ENCODE data around the gene YARS2.

GRCh38 chr12:32754111-32754510 is 1.6 kb downstream of the YARS2 start:
- TF ChIP-seq NCOA4 (IDR thresholded peaks at IDR 0.05; ENCODE audit: partially characterized antibody) (no peak), ATF3 (IDR thresholded peaks at IDR 0.05) (no peak), ATF3 (CRISPR knock-in tag; conservative IDR thresholded peaks at IDR 0.05) (no peak), NCOA2 (IDR thresholded peaks at IDR 0.05; ENCODE audit: partially characterized antibody in 2 of 2) (no peak), EZH2 (IDR thresholded peaks at IDR 0.05; ENCODE audit: borderline replicate concordance, low read depth, low read length) (no peak), KAT8 (IDR thresholded peaks at IDR 0.05; ENCODE audit: low read depth) (no peak), FOXM1 (IDR thresholded peaks at IDR 0.05; ENCODE audit: low read depth) (no peak), FOXM1 (CRISPR knock-in tag; IDR thresholded peaks at IDR 0.05; ENCODE audit: low read depth) (no peak)
- TF ChIP-seq, protein P1, sequence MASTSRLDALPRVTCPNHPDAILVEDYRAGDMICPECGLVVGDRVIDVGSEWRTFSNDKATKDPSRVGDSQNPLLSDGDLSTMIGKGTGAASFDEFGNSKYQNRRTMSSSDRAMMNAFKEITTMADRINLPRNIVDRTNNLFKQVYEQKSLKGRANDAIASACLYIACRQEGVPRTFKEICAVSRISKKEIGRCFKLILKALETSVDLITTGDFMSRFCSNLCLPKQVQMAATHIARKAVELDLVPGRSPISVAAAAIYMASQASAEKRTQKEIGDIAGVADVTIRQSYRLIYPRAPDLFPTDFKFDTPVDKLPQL (IDR thresholded peaks at IDR 0.05; ENCODE audit: extremely low read depth, insufficient read length) = no peak
- TF ChIP-seq, protein P2, sequence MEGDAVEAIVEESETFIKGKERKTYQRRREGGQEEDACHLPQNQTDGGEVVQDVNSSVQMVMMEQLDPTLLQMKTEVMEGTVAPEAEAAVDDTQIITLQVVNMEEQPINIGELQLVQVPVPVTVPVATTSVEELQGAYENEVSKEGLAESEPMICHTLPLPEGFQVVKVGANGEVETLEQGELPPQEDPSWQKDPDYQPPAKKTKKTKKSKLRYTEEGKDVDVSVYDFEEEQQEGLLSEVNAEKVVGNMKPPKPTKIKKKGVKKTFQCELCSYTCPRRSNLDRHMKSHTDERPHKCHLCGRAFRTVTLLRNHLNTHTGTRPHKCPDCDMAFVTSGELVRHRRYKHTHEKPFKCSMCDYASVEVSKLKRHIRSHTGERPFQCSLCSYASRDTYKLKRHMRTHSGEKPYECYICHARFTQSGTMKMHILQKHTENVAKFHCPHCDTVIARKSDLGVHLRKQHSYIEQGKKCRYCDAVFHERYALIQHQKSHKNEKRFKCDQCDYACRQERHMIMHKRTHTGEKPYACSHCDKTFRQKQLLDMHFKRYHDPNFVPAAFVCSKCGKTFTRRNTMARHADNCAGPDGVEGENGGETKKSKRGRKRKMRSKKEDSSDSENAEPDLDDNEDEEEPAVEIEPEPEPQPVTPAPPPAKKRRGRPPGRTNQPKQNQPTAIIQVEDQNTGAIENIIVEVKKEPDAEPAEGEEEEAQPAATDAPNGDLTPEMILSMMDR (IDR thresholded peaks at IDR 0.05 in 2 of 3, conservative IDR thresholded peaks at IDR 0.05 in 1 of 3; ENCODE audit: insufficient read depth in 2 of 3, low read depth in 1 of 3, low read length in 3 of 3) = no peak

All from K562 (cell line).